WTC11 (cell line): ENCODE data around the gene MOB3C. TPM values are rescaled to one million over a fixed set of nuclear protein-coding genes. Genes with fewer than 3 reads are reported as not detected.
"Not testable (repeated sequence)": the region's sequence is repeated elsewhere in the genome, so short reads cannot be mapped to it uniquely, and the experiment has no call there.

Experiments used
- ATAC-seq: fragments of 200-7000 bp; cut with Tn5 transposase; 2 replicates; pipeline ENCODE4 v1.10.0; 2021; ENCODE audit warnings: mild to moderate bottlenecking, moderate library complexity
- CTCF ChIA-PET: fragments of 300-600 bp; sonication (Branson Sonifier 250); formaldehyde crosslinking; loops from one replicate; lab custom pipeline; 2021; ENCODE audit warnings: antibody characterized with exemption; lab: Charles Lee
- POLR2A ChIA-PET: fragments of 350-600 bp; sonication (Branson Sonifier 250); formaldehyde crosslinking; loops from one replicate; lab custom pipeline; 2021; ENCODE audit warnings: antibody characterized with exemption; lab: Charles Lee
- DNase-seq: peaks from one replicate; pipeline ENCODE4 v3.0.0; 2021; ENCODE audit warnings: low spot score
- H3K27ac Mint-ChIP-seq: 2 replicates; pipeline ENCODE4 v1.8.0; 2021; ENCODE audit warnings: mixed read lengths
- H3K27me3 Mint-ChIP-seq: 2 replicates; pipeline ENCODE4 v1.8.0; 2021; ENCODE audit warnings: low read depth, mild to moderate bottlenecking, moderate library complexity, mixed read lengths
- H3K36me3 Mint-ChIP-seq: 2 replicates; pipeline ENCODE4 v1.8.0; 2021; ENCODE audit warnings: mixed read lengths
- H3K4me1 Mint-ChIP-seq: 2 replicates; pipeline ENCODE4 v1.8.0; 2022; ENCODE audit warnings: mixed read lengths
- H3K4me3 Mint-ChIP-seq: 2 replicates; pipeline ENCODE4 v1.8.0; 2021; ENCODE audit warnings: mild to moderate bottlenecking, moderate library complexity, mixed read lengths
- H3K9me3 Mint-ChIP-seq: 2 replicates; pipeline ENCODE4 v1.8.0; 2021; ENCODE audit warnings: mixed read lengths
- CBFB ChIP-seq: sonication (generic); formaldehyde crosslinking; IDR thresholded peaks from 2 replicates; pipeline ENCODE4 v1.8.1; 2022; ENCODE audit warnings: mild to moderate bottlenecking, low read depth, missing genetic modification reagents
- CREB1 ChIP-seq: sonication (generic); formaldehyde crosslinking; IDR thresholded peaks from 2 replicates; pipeline ENCODE4 v1.8.0; 2023; ENCODE audit warnings: mild to moderate bottlenecking, missing genetic modification reagents
- ELF4 ChIP-seq: sonication (generic); formaldehyde crosslinking; IDR thresholded peaks from 2 replicates; pipeline ENCODE4 v1.8.1; 2022; ENCODE audit warnings: low read depth, mild to moderate bottlenecking, moderate library complexity, missing genetic modification reagents
- EMX1 ChIP-seq: fragments of 250-450 bp; sonication (Bioruptor Pico); IDR thresholded peaks from 2 replicates; pipeline ENCODE4 v1.8.0; 2021; ENCODE audit warnings: mild to moderate bottlenecking
- ETV6 ChIP-seq: sonication (generic); formaldehyde crosslinking; IDR thresholded peaks from 2 replicates; pipeline ENCODE4 v1.8.1; 2022; ENCODE audit warnings: mild to moderate bottlenecking, missing genetic modification reagents
- FOXJ3 ChIP-seq: sonication (generic); formaldehyde crosslinking; IDR thresholded peaks from 2 replicates; pipeline ENCODE4 v1.9.0; 2021; ENCODE audit warnings: missing genetic modification reagents, mild to moderate bottlenecking, borderline replicate concordance
- FOXP1 ChIP-seq: sonication (generic); formaldehyde crosslinking; IDR thresholded peaks from 2 replicates; pipeline ENCODE4 v1.8.0; 2022; ENCODE audit warnings: missing genetic modification reagents, mild to moderate bottlenecking, moderate library complexity, borderline replicate concordance
- HMGA2 ChIP-seq: fragments of 250-450 bp; sonication (Bioruptor Pico); IDR thresholded peaks from 2 replicates; pipeline ENCODE4 v1.4.0; 2021; ENCODE audit warnings: mild to moderate bottlenecking, moderate library complexity
- KAT7 ChIP-seq: sonication (generic); formaldehyde crosslinking; IDR thresholded peaks from 2 replicates; pipeline ENCODE4 v1.8.1; 2023; ENCODE audit warnings: missing genetic modification reagents, mild to moderate bottlenecking, borderline replicate concordance
- SOX15 ChIP-seq: fragments of 250-450 bp; sonication (Bioruptor Pico); IDR thresholded peaks from 2 replicates; pipeline ENCODE4 v1.9.0; 2021; ENCODE audit warnings: mild to moderate bottlenecking
- ZNF317 ChIP-seq: sonication (generic); formaldehyde crosslinking; IDR thresholded peaks from 2 replicates; pipeline ENCODE4 v1.8.1; 2023; ENCODE audit warnings: low read depth, mild to moderate bottlenecking, moderate library complexity, missing genetic modification reagents, borderline replicate concordance
- ZNF423 ChIP-seq: fragments of 250-450 bp; sonication (Bioruptor Pico); IDR thresholded peaks from 2 replicates; pipeline ENCODE4 v2.1.2; 2022; ENCODE audit warnings: mild to moderate bottlenecking, moderate library complexity
- total RNA-seq: library from RNA; stranded (reverse); gene quantifications from 3 replicates; pipeline ENCODE4 v1.2.3, GENCODE V29; 2021
- TF ChIP-seq, protein P1 (sequence below): sonication (generic); formaldehyde crosslinking; IDR thresholded peaks from 2 replicates; pipeline ENCODE4 v1.8.0; 2022; ENCODE audit warnings: mild to moderate bottlenecking, missing genetic modification reagents
- TF ChIP-seq, protein P2 (sequence below): sonication (generic); formaldehyde crosslinking; IDR thresholded peaks from 2 replicates; pipeline ENCODE4 v1.8.1; 2023; ENCODE audit warnings: mild to moderate bottlenecking, missing genetic modification reagents, moderate library complexity
- TF ChIP-seq, protein P3 (sequence below): sonication (generic); formaldehyde crosslinking; IDR thresholded peaks from 2 replicates; pipeline ENCODE4 v1.8.1; 2022; ENCODE audit warnings: missing genetic modification reagents, borderline replicate concordance
- TF ChIP-seq, protein P4 (sequence below): sonication (generic); formaldehyde crosslinking; IDR thresholded peaks from 2 replicates; pipeline ENCODE4 v1.8.0; 2022; ENCODE audit warnings: mild to moderate bottlenecking, missing genetic modification reagents

Gene MOB3C
- total RNA-seq, 1 experiment from 2014 or later: 3.1 TPM

DNA sequence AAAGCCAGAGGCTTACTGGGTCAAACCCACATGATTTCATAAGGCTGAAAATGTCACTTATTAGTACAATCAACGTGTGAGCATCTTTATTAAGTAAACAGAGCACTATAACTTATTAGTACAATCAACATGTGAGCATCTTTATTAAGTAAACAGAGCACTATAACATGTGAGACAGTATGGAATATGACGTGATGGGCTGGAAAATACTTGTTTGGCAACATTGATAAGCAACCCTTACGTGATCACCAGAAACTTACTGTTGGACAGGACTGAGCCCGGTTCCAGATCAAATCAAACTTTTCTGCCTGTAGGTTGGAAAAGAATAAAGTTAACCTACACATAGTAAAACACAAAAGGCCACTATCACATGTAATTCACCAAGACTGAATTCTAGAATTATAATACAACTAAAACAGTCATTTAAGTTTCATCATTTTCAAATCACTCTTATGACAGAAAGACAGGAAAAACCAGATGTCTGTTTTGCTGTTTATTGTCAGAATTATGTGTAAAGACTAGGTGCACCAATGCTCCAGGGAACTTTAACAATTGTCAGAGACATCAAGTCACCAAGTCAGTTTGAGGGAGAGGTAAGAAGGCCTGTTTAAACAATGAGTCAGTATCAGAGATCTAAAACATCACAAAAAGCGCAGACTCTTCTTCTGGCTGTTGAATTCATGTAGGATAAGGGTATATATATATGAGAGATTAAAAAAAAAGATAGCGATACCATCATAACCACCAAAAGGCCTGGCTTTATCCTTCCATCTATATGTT is 35.9 kb upstream of the MOB3C start:
- H3K36me3 Mint-ChIP-seq: peaks cover 58% of the 10 kb centered on the region
- H3K4me3 Mint-ChIP-seq: no peak overlapping the region
- DNase-seq (no peak), ATAC-seq (no peak)
- ChIA-PET POLR2A (no interaction called here), CTCF (no interaction called here)
- no peaks in the 10 kb centered on the region for H3K4me1 Mint-ChIP-seq
- TF ChIP-seq EMX1 (CRISPR knock-in tag) (no peak), FOXP1 (no peak), ETV6 (CRISPR knock-in tag) (no peak), HMGA2 (CRISPR knock-in tag) (no peak), ELF4 (CRISPR knock-in tag) (no peak)
- TF ChIP-seq, protein P1, sequence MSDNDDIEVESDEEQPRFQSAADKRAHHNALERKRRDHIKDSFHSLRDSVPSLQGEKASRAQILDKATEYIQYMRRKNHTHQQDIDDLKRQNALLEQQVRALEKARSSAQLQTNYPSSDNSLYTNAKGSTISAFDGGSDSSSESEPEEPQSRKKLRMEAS (CRISPR knock-in tag): no peak
- H3K27me3 Mint-ChIP-seq: no peaks in the 10 kb centered on the region
- H3K27ac Mint-ChIP-seq: no peak overlapping the region
- H3K9me3 Mint-ChIP-seq: peaks cover 24% of the 10 kb centered on the region

DNA sequence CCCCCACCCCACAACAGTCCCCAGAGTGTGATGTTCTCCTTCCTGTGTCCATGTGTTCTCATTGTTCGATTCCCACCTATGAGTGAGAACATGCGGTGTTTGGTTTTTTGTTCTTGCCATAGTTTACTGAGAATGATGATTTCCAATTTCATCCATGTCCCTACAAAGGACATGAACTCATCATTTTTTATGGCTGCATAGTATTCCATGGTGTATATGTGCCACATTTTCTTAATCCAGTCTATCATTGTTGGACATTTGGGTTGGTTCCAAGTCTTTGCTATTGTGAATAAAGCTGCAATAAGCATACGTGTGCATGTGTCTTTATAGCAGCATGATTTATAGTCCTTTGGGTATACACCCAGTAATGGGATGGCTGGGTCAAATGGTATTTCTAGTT is 34.5 kb upstream of the MOB3C start:
- ATAC-seq, H3K4me1 Mint-ChIP-seq, DNase-seq, POLR2A ChIA-PET, H3K27me3 Mint-ChIP-seq, H3K4me3 Mint-ChIP-seq, H3K27ac Mint-ChIP-seq: not testable (repeated sequence)
- Mint-ChIP-seq H3K36me3 (peaks cover 66% of the 10 kb centered on the region), H3K9me3 (peaks cover 28% of the 10 kb centered on the region)
- CTCF ChIA-PET: interaction anchor here (0.9 kb wide), 1 partner anchor 74 kb away, joined by 5 read pairs; no protein-coding TSS in a partner anchor

DNA sequence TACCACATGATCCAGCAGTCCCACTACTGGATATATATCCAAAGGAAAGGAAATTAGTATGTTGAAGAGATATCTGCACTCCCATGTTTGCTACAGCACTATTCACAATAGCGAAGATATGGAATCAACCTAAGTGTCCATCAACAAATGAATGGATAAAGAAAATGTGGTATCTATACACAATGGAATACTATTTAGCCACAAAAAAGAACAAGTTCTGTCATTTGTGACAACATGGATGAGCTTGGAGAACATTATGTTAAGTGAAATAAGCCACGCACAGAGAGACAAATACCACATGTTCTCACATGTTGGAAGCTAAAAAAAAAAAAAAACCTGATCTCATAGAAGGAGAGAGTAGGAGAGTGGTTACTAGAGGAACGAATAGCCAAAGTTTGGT is 33.9 kb upstream of the MOB3C start:
- no peaks in the 10 kb centered on the region for H3K4me1 Mint-ChIP-seq
- H3K27ac Mint-ChIP-seq: no peak overlapping the region
- peaks cover 60% of the 10 kb centered on the region for H3K36me3 Mint-ChIP-seq
- TF ChIP-seq, protein P2, sequence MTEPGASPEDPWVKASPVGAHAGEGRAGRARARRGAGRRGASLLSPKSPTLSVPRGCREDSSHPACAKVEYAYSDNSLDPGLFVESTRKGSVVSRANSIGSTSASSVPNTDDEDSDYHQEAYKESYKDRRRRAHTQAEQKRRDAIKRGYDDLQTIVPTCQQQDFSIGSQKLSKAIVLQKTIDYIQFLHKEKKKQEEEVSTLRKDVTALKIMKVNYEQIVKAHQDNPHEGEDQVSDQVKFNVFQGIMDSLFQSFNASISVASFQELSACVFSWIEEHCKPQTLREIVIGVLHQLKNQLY: no peak
- TF ChIP-seq, protein P3, sequence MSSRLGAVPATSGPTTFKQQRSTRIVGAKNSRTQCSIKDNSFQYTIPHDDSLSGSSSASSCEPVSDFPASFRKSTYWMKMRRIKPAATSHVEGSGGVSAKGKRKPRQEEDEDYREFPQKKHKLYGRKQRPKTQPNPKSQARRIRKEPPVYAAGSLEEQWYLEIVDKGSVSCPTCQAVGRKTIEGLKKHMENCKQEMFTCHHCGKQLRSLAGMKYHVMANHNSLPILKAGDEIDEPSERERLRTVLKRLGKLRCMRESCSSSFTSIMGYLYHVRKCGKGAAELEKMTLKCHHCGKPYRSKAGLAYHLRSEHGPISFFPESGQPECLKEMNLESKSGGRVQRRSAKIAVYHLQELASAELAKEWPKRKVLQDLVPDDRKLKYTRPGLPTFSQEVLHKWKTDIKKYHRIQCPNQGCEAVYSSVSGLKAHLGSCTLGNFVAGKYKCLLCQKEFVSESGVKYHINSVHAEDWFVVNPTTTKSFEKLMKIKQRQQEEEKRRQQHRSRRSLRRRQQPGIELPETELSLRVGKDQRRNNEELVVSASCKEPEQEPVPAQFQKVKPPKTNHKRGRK (CRISPR knock-in tag): no peak
- TF ChIP-seq ZNF317: no peak
- TF ChIP-seq ZNF423 (CRISPR knock-in tag): no peak
- TF ChIP-seq, protein P4, sequence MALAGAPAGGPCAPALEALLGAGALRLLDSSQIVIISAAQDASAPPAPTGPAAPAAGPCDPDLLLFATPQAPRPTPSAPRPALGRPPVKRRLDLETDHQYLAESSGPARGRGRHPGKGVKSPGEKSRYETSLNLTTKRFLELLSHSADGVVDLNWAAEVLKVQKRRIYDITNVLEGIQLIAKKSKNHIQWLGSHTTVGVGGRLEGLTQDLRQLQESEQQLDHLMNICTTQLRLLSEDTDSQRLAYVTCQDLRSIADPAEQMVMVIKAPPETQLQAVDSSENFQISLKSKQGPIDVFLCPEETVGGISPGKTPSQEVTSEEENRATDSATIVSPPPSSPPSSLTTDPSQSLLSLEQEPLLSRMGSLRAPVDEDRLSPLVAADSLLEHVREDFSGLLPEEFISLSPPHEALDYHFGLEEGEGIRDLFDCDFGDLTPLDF (CRISPR knock-in tag): no peak
- no peak for TF ChIP-seq SOX15
- TF ChIP-seq FOXJ3: no peak
- no peak for TF ChIP-seq KAT7 (CRISPR knock-in tag)
- TF ChIP-seq CREB1 (CRISPR knock-in tag): no peak
- TF ChIP-seq, protein P1 (CRISPR knock-in tag): no peak
- TF ChIP-seq CBFB (CRISPR knock-in tag): no peak
- peaks cover 28% of the 10 kb centered on the region for H3K9me3 Mint-ChIP-seq
- no peak overlapping the region for H3K4me3 Mint-ChIP-seq
- H3K27me3 Mint-ChIP-seq: no peaks in the 10 kb centered on the region
- DNase-seq: no peak
- CTCF ChIA-PET: interaction anchor here (0.9 kb wide), 1 partner anchor 75 kb away, joined by 5 read pairs; no protein-coding TSS in a partner anchor
- POLR2A ChIA-PET: interaction anchor here (0.6 kb wide), 1 partner anchor 14 kb away, joined by 3 read pairs; no protein-coding TSS in a partner anchor
- no peak for ATAC-seq
